Fibroblast of lung (primary cell): ENCODE data around the gene ARF1. TPM values are rescaled to one million over a fixed set of nuclear protein-coding genes. Genes with fewer than 3 reads are reported as not detected.

Source experiments
- DNase-seq, 2 donors: peaks; one replicate each; pipeline versions ENCODE4 v3.0.0 to v3.0.0-alpha.2; 2010; ENCODE audit warnings: low read depth in 2 of 2
- H2AFZ ChIP-seq: 2 replicates; pipeline ENCODE4 v1.5.1; 2012; ENCODE audit warnings: low read length, control low read depth, inconsistent platforms
- H3K27ac ChIP-seq: 2 replicates; pipeline ENCODE4 v1.5.1; 2011; ENCODE audit warnings: low read length, control low read depth; ENCODE audit not compliant: insufficient read depth
- H3K27me3 ChIP-seq: 2 replicates; pipeline ENCODE4 v1.5.1; 2011; ENCODE audit warnings: mild to moderate bottlenecking, low read length; ENCODE audit not compliant: control insufficient read depth, insufficient read depth
- H3K36me3 ChIP-seq: 2 replicates; pipeline ENCODE4 v1.5.1; 2011; ENCODE audit warnings: low read length; ENCODE audit not compliant: control insufficient read depth, insufficient read depth
- H3K4me1 ChIP-seq: 2 replicates; pipeline ENCODE4 v1.5.1; 2011; ENCODE audit warnings: low read length; ENCODE audit not compliant: control insufficient read depth, insufficient read depth; ENCODE audit errors: extremely low read depth
- H3K4me2 ChIP-seq: 2 replicates; pipeline ENCODE4 v1.5.1; 2011; ENCODE audit warnings: low read length, control low read depth; ENCODE audit not compliant: insufficient read depth; ENCODE audit errors: extremely low read depth
- H3K4me3 ChIP-seq, 4 experiments: fragments of 200-600 bp in 1 of 4; sonication (generic) in 1 of 4; replicated peaks in 1 of 4; 2 replicates each; pipeline ENCODE4 v1.5.1; 2011 to 2016; ENCODE audit warnings: low read length in 4 of 4, low read depth in 3 of 4, mild to moderate bottlenecking in 3 of 4, control low read depth in 2 of 4, inconsistent platforms in 1 of 4, mixed read lengths in 1 of 4; ENCODE audit not compliant: insufficient read depth in 1 of 4; ENCODE audit errors: control extremely low read depth in 1 of 4
- H3K79me2 ChIP-seq: 2 replicates; pipeline ENCODE4 v1.5.1; 2012; ENCODE audit warnings: mild to moderate bottlenecking, low read length, inconsistent platforms; ENCODE audit not compliant: control insufficient read depth, insufficient read depth
- H3K9ac ChIP-seq: 2 replicates; pipeline ENCODE4 v1.5.1; 2011; ENCODE audit warnings: mild to moderate bottlenecking, low read length, control low read depth; ENCODE audit not compliant: insufficient read depth
- H3K9me3 ChIP-seq: 2 replicates; pipeline ENCODE4 v1.5.1; 2012; ENCODE audit warnings: low read depth, low read length; ENCODE audit not compliant: control insufficient read depth, insufficient read depth
- H4K20me1 ChIP-seq: 2 replicates; pipeline ENCODE4 v1.5.1; 2011; ENCODE audit warnings: low read length; ENCODE audit not compliant: control insufficient read depth, insufficient read depth; ENCODE audit errors: extremely low read depth
- EZH2 ChIP-seq: IDR thresholded peaks from 2 replicates; pipeline ENCODE4 v1.5.1; 2012; ENCODE audit warnings: low read length, control low read depth, mild to moderate bottlenecking; ENCODE audit errors: missing control alignments
- polyA plus RNA-seq, 2 donors: library from polyadenylated mRNA; depleted of rRNA in 1 of 2; stranded (reverse) in 1 of 2; unstranded in 1 of 2; fragments of >200 nt; gene quantifications; 2 replicates each; pipeline ENCODE4 v1.2.1, GENCODE V29; 2011 to 2012; ENCODE audit warnings: missing spikeins in 1 of 2
- total RNA-seq: library from RNA; depleted of rRNA; stranded (reverse); fragments of >200 nt; gene quantifications from 2 replicates; pipeline ENCODE4 v1.2.1, GENCODE V29; 2014
- TF ChIP-seq, protein P1 (sequence below), 2 donors: IDR thresholded peaks in 1 of 2; conservative IDR thresholded peaks in 1 of 2; 1 replicate in 1 of 2; 2 replicates in 1 of 2; pipeline ENCODE4 v1.5.1; 2011 to 2012; ENCODE audit warnings: low read length in 2 of 2, control low read depth in 1 of 2, inconsistent platforms in 1 of 2, low read depth in 1 of 2, mild to moderate bottlenecking in 1 of 2

ARF1 gene
- total and polyA plus RNA-seq, 2 donors (not counting 1 experiment from before 2014, with no cell fraction given): 261 to 546 TPM

DNA sequence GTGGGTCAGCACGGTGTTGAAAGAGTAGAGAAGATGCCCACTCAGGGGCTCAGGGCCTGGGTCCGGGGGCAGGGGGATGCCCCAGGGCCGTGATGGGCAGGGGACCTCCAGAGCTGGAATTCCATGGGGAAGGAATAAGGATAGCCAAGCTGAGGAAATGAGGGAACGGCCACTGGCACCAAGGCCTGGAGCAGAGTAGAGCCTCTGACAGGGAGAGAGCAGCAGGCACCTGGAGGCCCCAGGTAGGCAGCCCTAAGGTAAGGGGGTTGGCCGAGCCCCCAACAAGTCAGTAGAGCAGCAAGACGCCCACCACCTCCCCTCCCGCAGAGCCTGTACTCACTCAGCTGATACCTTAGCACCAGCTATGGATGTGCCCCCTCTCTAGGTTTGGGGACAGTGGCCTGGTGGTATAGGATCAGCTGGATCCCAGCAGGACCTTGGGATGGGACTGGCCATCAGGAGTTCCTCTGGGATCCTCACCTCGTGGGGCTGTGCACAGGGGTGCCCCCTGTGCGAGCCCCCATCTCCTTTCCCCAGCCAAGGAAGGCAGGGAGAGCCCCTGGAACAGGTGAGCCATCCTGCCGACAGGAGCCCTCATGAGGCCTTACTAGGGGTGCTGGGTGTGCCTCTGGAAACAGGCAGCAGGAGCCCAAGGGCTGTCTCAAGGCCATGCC, 21.0 kb upstream of the ARF1 start:
- no peaks in the 10 kb centered on the region for H3K4me1 ChIP-seq
- no peaks in the 10 kb centered on the region for H4K20me1 ChIP-seq
- peaks cover 13% of the 10 kb centered on the region for H3K27me3 ChIP-seq
- TF ChIP-seq, protein P1, sequence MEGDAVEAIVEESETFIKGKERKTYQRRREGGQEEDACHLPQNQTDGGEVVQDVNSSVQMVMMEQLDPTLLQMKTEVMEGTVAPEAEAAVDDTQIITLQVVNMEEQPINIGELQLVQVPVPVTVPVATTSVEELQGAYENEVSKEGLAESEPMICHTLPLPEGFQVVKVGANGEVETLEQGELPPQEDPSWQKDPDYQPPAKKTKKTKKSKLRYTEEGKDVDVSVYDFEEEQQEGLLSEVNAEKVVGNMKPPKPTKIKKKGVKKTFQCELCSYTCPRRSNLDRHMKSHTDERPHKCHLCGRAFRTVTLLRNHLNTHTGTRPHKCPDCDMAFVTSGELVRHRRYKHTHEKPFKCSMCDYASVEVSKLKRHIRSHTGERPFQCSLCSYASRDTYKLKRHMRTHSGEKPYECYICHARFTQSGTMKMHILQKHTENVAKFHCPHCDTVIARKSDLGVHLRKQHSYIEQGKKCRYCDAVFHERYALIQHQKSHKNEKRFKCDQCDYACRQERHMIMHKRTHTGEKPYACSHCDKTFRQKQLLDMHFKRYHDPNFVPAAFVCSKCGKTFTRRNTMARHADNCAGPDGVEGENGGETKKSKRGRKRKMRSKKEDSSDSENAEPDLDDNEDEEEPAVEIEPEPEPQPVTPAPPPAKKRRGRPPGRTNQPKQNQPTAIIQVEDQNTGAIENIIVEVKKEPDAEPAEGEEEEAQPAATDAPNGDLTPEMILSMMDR (conservative IDR thresholded peaks at IDR 0.05 in 1 of 2, IDR thresholded peaks at IDR 0.05 in 1 of 2; ENCODE audit: low read depth in 1 of 2, low read length in 2 of 2): no peak
- no peak for TF ChIP-seq EZH2
- no peaks in the 10 kb centered on the region for H3K36me3 ChIP-seq
- no peak for DNase-seq
- H3K4me2 ChIP-seq: no peak overlapping the region
- no peak overlapping the region for H3K27ac ChIP-seq
- no peak overlapping the region for H2AFZ ChIP-seq
- H3K79me2 ChIP-seq: no peaks in the 10 kb centered on the region
- H3K9me3 ChIP-seq: no peaks in the 10 kb centered on the region
- H3K9ac ChIP-seq: no peak overlapping the region
- H3K4me3 ChIP-seq: no peak overlapping the region

DNA sequence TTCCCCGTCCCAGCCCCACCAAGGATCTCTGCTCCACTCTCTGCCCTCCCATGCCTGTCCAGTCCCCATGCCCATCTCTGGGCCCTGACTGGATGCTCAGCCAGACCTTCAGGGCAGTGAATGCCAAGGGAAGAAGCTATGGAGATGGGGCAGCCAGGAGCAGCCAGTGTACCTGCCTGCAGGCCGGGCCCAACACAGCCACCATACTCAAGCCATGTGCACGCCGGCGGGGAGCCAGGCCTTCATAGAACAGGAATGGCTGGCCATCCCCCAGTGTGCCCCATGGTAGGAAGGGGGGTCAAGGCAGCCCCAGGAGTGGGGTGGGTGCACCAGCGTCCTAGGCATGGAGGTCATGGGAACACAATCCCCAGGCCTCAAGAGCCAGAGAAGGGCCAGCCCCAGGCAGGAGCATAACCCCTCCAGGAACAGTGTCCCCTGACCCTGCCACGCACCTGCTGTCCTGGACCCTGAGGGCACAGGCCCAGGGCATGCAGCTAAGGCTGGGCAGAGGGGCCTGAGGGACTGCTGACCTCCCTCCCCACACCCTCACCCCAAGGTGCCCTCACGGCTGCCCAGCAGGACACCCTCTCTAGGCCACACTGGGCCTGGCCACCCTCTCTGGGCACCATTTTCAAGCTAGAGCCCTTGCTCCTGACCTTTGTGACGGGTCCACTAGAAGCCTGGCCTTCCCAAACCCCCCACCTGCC, 20.3 kb upstream of the ARF1 start:
- H3K4me1 ChIP-seq: no peaks in the 10 kb centered on the region
- no peaks in the 10 kb centered on the region for H3K36me3 ChIP-seq
- H3K79me2 ChIP-seq: no peaks in the 10 kb centered on the region
- TF ChIP-seq, protein P1 (conservative IDR thresholded peaks at IDR 0.05 in 1 of 2, IDR thresholded peaks at IDR 0.05 in 1 of 2; ENCODE audit: low read depth in 1 of 2, low read length in 2 of 2): no peak
- no peak for TF ChIP-seq EZH2
- DNase-seq: no peak
- peaks cover 17% of the 10 kb centered on the region for H3K27me3 ChIP-seq
- H3K4me2 ChIP-seq: no peak overlapping the region
- no peak overlapping the region for H3K27ac ChIP-seq
- no peaks in the 10 kb centered on the region for H4K20me1 ChIP-seq
- H3K9ac ChIP-seq: no peak overlapping the region
- H2AFZ ChIP-seq: no peak overlapping the region
- no peak overlapping the region for H3K4me3 ChIP-seq
- H3K9me3 ChIP-seq: no peaks in the 10 kb centered on the region

GRCh38 chr1:228062812-228063211, 19.7 kb upstream of the ARF1 start:
- H3K27ac ChIP-seq: no peak overlapping the region
- H3K4me2 ChIP-seq: no peak overlapping the region
- H3K27me3 ChIP-seq: peaks cover 17% of the 10 kb centered on the region
- H3K9ac ChIP-seq: no peak overlapping the region
- H2AFZ ChIP-seq: no peak overlapping the region
- no peak overlapping the region for H3K4me3 ChIP-seq
- DNase-seq: no peak
- TF ChIP-seq, protein P1 (conservative IDR thresholded peaks at IDR 0.05 in 1 of 2, IDR thresholded peaks at IDR 0.05 in 1 of 2; ENCODE audit: low read depth in 1 of 2, low read length in 2 of 2): no peak
- TF ChIP-seq EZH2: no peak
- no peaks in the 10 kb centered on the region for H4K20me1 ChIP-seq
- no peaks in the 10 kb centered on the region for H3K9me3 ChIP-seq
- H3K4me1 ChIP-seq: no peaks in the 10 kb centered on the region
- H3K79me2 ChIP-seq: no peaks in the 10 kb centered on the region
- no peaks in the 10 kb centered on the region for H3K36me3 ChIP-seq
